NCI-H2107 treated with DMSO at 0.1 percent for 48 hours (cell line): ENCODE measurements around the gene ASCC1.
"Not testable (repeated sequence)": the region's sequence is repeated elsewhere in the genome, so short reads cannot be mapped to it uniquely, and the experiment has no call there.

ENCODE experiments used
- DNase-seq: peaks from one replicate; lab custom pipeline; 2025; ENCODE audit not compliant: unreplicated experiment; lab: John Stamatoyannopoulos, UW

Gene ASCC1

GRCh38 chr10:72173619-72174296, 42.3 kb downstream of the ASCC1 start:
- DNase-seq: peak; percentile 5

- DNase-seq: peak; percentile 1
Observed at GRCh38 chr10:72173262-72173618, 42.8 kb downstream of the ASCC1 start.

GRCh38 chr10:72171175-72171630, 44.9 kb downstream of the ASCC1 start:
- no peak for DNase-seq

DNA sequence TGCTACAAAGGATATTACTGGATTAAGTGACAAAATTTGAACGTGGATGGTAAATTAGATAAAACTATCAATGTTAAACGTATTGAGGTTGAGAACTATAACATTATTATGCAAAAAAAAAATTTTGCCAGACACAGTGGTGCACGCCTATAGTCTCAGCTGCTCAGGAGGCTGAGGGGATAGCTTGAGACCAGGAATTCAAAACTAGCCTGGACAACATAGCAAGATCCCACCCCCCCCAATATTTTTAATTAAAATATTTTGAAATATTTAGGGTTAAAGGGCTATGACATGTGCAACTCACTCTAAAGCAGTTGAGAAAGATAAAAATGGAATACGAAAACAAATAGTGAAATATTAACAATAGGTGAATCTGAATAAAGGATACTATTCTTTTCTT, 45.3 kb downstream of the ASCC1 start:
- DNase-seq: no peak

DNA sequence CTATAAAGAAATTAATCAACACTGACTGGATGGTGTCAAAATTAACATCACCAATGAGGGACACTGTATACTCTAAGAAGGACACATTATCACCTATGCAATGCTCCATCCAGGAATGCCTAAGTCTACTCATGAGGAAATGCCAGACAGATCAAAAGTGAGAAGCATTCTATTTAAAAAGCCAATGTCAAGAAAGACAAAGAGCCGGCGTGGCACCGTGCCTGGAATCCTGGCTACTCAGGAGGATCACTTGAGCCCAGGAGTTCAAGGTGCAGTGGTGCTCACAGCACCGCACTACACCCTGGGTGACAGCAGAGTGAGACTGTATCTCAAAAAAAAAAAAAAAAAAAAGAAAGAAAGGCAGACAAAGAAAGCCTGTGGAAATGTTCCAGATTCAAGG, 45.8 kb downstream of the ASCC1 start:
- DNase-seq: no peak

DNA sequence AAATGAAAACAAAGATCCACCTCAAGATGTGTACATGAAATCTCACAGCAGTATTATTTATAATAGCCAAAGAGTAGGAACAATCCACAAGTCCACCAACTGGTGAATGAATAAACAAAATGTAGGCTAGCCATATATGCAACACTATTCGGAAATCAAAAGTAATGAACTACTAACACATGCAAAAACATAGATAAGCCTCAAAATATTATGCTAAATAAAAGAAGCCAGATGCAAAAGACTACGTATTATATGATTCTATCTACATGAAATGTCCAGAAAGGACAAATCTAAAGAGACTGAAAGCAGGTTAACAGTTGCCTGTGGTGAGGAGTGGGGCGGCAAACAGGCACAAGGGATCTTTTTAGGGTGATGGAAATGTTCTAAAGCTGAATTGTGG, 49.0 kb downstream of the ASCC1 start:
- DNase-seq: no peak

- DNase-seq: no peak
Observed at GRCh38 chr10:72164617-72165016, 51.5 kb downstream of the ASCC1 start.

- DNase-seq: no peak
Observed at GRCh38 chr10:72162978-72163377, 53.1 kb downstream of the ASCC1 start.

- no peak for DNase-seq
Observed at GRCh38 chr10:72158176-72158575, 57.9 kb downstream of the ASCC1 start.

GRCh38 chr10:72156223-72156622, 59.9 kb downstream of the ASCC1 start:
- no peak for DNase-seq

DNA sequence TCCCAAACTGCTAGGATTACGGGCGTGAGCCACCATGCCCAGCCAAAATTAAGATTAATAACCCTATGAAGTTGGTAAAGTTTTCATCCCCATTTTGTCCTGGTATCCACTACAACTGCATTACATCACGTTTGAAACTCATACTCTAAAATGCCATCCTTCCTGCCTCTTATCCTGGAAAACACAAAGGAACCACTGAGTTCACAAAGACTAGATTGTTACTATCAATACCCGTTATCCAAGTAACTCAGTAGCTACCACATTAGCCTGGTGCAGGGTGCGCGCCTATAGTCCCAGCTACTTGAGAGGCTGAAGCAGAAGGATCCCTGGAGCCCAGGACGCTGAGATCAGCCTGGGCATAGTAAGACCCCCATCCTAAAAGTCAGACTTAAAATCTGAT, 63.8 kb downstream of the ASCC1 start:
- DNase-seq: no peak

GRCh38 chr10:72150746-72151478, 65.2 kb downstream of the ASCC1 start:
- not testable (repeated sequence) for DNase-seq

- DNase-seq: not testable (repeated sequence)
Observed at GRCh38 chr10:72147324-72147584, 68.8 kb downstream of the ASCC1 start.

DNA sequence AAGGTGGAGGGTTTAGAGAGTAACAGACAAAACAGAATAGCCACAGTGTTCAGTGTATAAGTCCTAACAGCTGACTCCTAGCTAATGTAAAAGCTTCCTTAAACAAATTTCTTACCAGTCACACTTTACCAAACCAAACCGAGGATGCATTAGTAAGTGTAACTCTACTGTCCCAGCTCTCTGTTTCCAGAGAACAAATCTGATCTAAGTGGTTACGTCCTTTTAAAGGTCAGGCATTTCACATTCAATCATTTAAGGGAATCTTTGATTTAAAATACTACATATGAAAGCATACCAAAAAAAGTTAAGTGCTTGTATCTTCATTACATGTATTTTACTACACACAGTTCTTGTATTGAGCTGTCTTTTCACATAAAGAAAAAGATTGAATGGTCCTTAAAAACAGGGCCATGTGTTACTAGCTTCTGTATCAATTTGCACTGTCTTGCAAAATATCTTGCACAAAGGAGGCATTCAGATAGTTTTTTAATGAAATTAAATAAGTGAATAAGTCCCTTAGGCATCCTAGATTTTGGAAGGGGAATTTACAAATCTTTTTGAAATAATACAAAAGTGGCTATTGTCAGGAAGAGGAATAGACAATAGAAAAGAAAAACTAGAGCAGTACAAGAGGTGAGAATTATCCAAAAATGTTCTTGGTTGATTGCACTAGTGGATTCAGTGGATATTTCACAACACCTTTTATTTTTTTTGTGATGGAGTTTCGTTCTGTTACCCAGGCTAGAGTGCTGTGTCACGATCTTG, 69.3 kb downstream of the ASCC1 start:
- no peak for DNase-seq

DNA sequence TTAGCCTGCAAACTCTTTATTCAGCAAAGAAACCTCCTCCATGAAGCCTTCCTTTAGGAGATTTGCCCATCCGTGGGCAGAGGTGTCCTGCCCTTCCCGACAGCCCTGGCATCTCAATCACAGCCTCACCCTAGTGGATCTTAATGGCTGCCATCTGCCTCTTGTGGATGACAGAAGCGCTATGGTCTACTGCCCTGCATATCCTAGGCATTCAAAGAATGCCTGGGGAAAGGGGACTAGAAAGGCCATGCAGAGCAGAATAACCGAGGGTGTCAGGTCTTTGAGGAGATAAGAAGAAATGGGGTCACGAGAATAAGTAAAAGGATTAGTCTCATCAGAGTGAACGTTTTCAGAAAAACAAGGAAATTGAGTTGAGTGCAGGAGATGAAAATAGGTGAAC, 70.0 kb downstream of the ASCC1 start:
- no peak for DNase-seq

DNA sequence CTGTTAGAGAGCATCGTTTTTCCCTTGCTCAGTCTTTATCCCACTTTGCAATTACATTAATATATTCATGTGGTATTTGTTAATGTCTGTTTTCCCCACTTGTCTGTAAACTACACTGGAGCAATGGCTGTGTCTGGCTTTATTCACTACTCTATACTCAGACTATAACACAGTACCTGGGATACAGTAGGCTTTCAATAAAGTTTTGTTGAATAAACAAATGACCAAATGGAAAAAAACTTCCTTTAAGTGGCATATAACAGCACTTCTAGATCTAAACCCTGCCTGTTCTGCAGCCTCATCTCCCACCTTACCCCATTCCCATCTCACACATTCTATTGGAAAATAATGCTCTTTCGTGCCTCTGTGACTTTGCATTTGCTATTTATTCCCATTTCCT, 70.4 kb downstream of the ASCC1 start:
- DNase-seq: no peak

- no peak for DNase-seq
Observed at GRCh38 chr10:72140850-72141249, 75.2 kb downstream of the ASCC1 start.

- DNase-seq: no peak
Observed at GRCh38 chr10:72140174-72140573, 75.9 kb downstream of the ASCC1 start.

- no peak for DNase-seq
Observed at GRCh38 chr10:72137583-72137982, 78.5 kb downstream of the ASCC1 start.

DNA sequence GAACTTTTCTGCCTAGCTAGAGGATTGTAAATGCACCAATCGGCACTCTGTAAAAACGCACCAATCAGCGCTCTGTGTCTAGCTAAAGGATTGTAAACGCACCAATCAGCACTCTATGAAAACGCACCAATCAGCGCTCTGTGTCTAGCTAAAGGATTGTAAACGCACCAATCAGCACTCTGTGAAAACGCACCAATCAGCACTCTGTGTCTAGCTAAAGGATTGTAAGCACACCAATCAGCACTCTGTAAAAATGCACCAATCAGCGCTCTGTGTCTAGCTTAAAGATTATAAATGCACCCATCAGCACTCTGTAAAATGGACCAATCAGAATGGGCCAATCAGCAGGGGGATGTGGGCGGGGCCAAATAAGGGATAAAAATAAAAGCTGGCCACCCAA, 79.9 kb downstream of the ASCC1 start:
- not testable (repeated sequence) for DNase-seq

DNA sequence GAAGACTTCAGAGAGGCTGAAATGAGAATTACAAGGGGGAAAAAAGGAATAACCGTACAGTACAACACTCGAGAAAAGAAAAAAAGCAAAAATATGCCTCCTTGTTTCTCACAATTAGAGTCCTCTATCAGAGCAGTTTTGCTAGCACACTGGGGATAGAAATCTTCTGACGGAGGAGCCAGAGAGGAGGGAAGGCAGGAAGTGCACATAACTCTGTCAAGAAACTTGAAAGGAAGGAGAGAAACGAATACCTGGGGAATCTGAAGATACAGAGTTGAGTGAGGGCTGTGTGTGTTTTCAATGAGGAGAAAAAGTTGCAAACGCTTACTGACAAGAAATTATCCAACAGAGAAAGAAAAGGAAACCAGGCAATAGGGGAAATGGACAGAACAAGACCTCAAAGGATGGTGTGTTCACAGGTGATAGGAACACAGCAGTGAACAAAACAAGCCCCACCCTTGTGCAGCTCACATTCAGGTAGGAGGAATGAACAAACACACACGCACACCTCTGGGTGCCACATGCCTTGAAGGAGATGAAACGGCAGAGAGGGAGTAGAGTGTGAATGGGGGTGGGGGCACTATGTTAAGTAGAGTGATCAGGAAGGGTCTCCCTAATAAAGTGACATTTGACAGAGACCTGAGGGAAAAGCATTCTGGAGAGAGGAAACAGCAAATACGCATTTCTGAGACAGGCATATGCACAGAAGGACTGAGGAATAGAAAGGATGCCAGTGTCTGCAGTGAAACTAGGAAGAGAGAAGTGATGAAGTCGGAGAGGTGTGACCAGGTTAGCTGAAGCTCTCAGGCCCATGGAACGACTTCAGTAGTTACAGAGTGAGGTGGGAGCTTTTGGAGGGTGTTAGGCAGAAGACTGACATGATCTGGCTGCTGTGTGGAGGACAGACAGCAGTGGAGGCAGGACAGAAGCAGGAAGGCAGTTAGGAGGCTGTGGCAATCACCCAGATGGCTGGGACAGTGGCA, 81.0 kb downstream of the ASCC1 start:
- no peak for DNase-seq
